ENCODE measurements around the gene C4orf50. TPM values are rescaled to one million over a fixed set of nuclear protein-coding genes. Genes with fewer than 3 reads are reported as not detected.

C4orf50 gene
- total and polyA plus RNA-seq, 2 of the 8 experiments (the other 6 are each of a cell fraction or from before 2014, with no cell fraction given), result 0.08 to 0.22 TPM

DNA sequence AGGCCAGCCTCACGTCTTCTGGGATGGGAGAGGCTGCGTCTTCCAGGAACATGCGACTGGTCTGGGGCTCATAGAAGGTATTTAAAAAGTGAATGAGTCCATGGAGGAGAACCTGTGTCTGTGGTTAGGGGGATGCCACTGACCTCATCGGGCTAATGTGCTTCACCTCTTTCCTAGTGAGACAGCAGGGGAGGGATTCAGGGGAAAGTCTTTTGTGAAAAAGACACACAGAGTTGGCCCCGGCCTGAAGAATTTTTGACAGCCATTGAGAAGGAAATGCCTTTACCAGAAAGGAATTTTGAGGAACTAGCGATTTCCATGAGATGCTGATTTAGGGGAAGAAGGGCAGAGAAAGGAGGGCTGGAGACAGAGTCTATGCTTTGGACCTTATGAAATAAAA, 11.0 kb upstream of the C4orf50 start:
- Histone ChIP-seq H2BK15ac (ENCODE audit: low read length) (0 out of 2 replicates have a peak overlapping the region, but pooled peaks have one; percentile 25), H2AFZ (ENCODE audit: low read length) (no peak overlapping the region), H2AK5ac (ENCODE audit: low read depth, low read length) (peak overlapping the region; percentile 83; the same call in 1 of the 2 replicates), H3K56ac (replicated peaks; ENCODE audit: insufficient read length, low read depth, low read length) (no peak overlapping the region), H3K4me3 (ENCODE audit: extremely low read depth in 1 of 4, insufficient read depth in 2 of 4, low read depth in 3 of 4, low read length in 4 of 4) (no peak overlapping the region), H3K23ac (ENCODE audit: insufficient read length) (no peak overlapping the region), H3K4me1 (replicated peaks in 1 of 4; ENCODE audit: control insufficient read depth in 3 of 4, insufficient read depth in 4 of 4, low read length in 3 of 4) (peaks cover 0 to 5% (median 0%) of the 10 kb centered on the region in 4 experiments; a peak in 2 of 7 replicates), H3K27me3 (replicated peaks in 1 of 4; ENCODE audit: control insufficient read depth in 3 of 4, extremely low read depth in 1 of 4, insufficient read depth in 3 of 4, low read length in 3 of 4) (no peaks in the 10 kb centered on the region), H4K91ac (replicated peaks; ENCODE audit: insufficient read length, low read length) (no peak overlapping the region), H3K9me3 (ENCODE audit: insufficient read depth in 2 of 2, low read depth in 1 of 2, low read length in 1 of 2) (no peaks in the 10 kb centered on the region), H2BK5ac (ENCODE audit: low read depth, low read length) (0 out of 2 replicates have a peak overlapping the region, but pooled peaks have one; percentile 27), H3K27ac (ENCODE audit: low read depth, low read length) (no peak overlapping the region), H2BK120ac (replicated peaks; ENCODE audit: low read depth, low read length) (no peak overlapping the region), H3K4ac (replicated peaks; ENCODE audit: insufficient read length, low read depth, low read length) (no peak overlapping the region), H3K4me2 (ENCODE audit: insufficient read depth in 1 of 2, low read depth in 2 of 2, low read length in 2 of 2) (no peak overlapping the region), H4K20me1 (replicated peaks in 1 of 2; ENCODE audit: control insufficient read depth in 1 of 2, insufficient read depth in 2 of 2, low read length in 2 of 2) (no peaks in the 10 kb centered on the region), H3K36me3 (ENCODE audit: control insufficient read depth in 2 of 4, insufficient read depth in 4 of 4, low read length in 3 of 4) (no peaks in the 10 kb centered on the region), H3K79me2 (ENCODE audit: control insufficient read depth in 1 of 2, insufficient read depth in 2 of 2, low read length in 2 of 2) (no peaks in the 10 kb centered on the region), H3K9ac (replicated peaks in 1 of 4; ENCODE audit: extremely low read depth in 1 of 4, low read depth in 3 of 4, low read length in 3 of 4) (no peak overlapping the region), H3K23me2 (ENCODE audit: low read depth, low read length) (no peaks in the 10 kb centered on the region), H3K14ac (ENCODE audit: insufficient read length) (no peak overlapping the region), H2BK12ac (ENCODE audit: low read depth, low read length) (0 out of 2 replicates have a peak overlapping the region, but pooled peaks have one; percentile 72), H2BK20ac (ENCODE audit: low read length) (peak overlapping the region; percentile 3; the same call in 1 of the 2 replicates), H3K18ac (ENCODE audit: extremely low read depth, low read length) (no peak overlapping the region), H3K79me1 (ENCODE audit: low read depth, low read length) (no peaks in the 10 kb centered on the region), H4K5ac (ENCODE audit: insufficient read length, low read depth, low read length) (no peak overlapping the region), H4K8ac (ENCODE audit: extremely low read depth, insufficient read depth, low read length) (no peak overlapping the region)
- TF ChIP-seq TAF7 (optimal IDR thresholded peaks at IDR 0.05; ENCODE audit: borderline replicate concordance, low read depth, low read length), result no peak
- TF ChIP-seq SIRT6 (IDR thresholded peaks at IDR 0.05; ENCODE audit: low read length), result no peak
- TF ChIP-seq KDM4A (IDR thresholded peaks at IDR 0.05; ENCODE audit: low read depth, low read length, severe bottlenecking), result no peak
- TF ChIP-seq TAF1 (IDR thresholded peaks at IDR 0.05; ENCODE audit: low read depth, low read length), result no peak
- TF ChIP-seq KDM5A (IDR thresholded peaks at IDR 0.05; ENCODE audit: low read length), result no peak
- no peak for TF ChIP-seq MAFK (IDR thresholded peaks at IDR 0.05; ENCODE audit: low read depth, low read length)
- no peak for TF ChIP-seq RXRA (IDR thresholded peaks at IDR 0.05; ENCODE audit: insufficient read depth, low read depth, low read length)
- no peak for TF ChIP-seq SP4 (IDR thresholded peaks at IDR 0.05; ENCODE audit: low read length)
- TF ChIP-seq BRCA1 (IDR thresholded peaks at IDR 0.05; ENCODE audit: low read depth, low read length), result no peak
- no peak for TF ChIP-seq RBBP5 (IDR thresholded peaks at IDR 0.05; ENCODE audit: borderline replicate concordance, low read depth, low read length)
- DNase-seq (ENCODE audit: low read depth in 1 of 2, low spot score in 2 of 2) (no peak), FAIRE-seq (no peak)
- ChIA-PET CTCF (ENCODE audit: partially characterized antibody) (interaction anchor here (0.6 to 6.7 kb wide), 4 partner anchors 9 to 140 kb away, joined by 3 to 64 read pairs (median 4); partner anchors contain the start of gene C4orf50), POLR2A (ENCODE audit: partially characterized antibody) (interaction anchor here (0.6 kb wide), 1 partner anchor 279 kb away, joined by 3 read pairs; no protein-coding TSS in a partner anchor)
- 64% methylated on average over 6 of the region's 6 CpGs; no CpG with 5 or more reads in 1 of the 2 experiments for WGBS, 2 experiments (ENCODE audit: extremely low coverage in 1 of 2, insufficient coverage in 1 of 2, insufficient read length in 1 of 2, insufficient replicate concordance in 2 of 2, low coverage in 1 of 2, low lambda C conversion rate in 2 of 2, missing lambda C conversion rate in 1 of 2)

Measured in H1 (cell line).